ENCODE results near the gene ACSS3. TPM values are rescaled to one million over a fixed set of nuclear protein-coding genes. Genes with fewer than 3 reads are reported as not detected.

Gene ACSS3
- total and polyA plus RNA-seq, 10 of the 15 experiments (the other 5 are each of a cell fraction or from before 2014, with no cell fraction given) = 0.06 to 0.31 TPM; not detected in 8

- TF ChIP-seq CBFB (IDR thresholded peaks at IDR 0.05; ENCODE audit: low read depth) (no peak), PAX8 (IDR thresholded peaks at IDR 0.05) (no peak), BACH1 (IDR thresholded peaks at IDR 0.05; ENCODE audit: borderline replicate concordance) (no peak), FOXK2 (IDR thresholded peaks at IDR 0.05) (no peak)
Observed at GRCh38 chr12:81080431-81080983, 2.6 kb downstream of the ACSS3 start (continued).

GRCh38 chr12:81081726-81082125, 3.8 kb downstream of the ACSS3 start:
- Histone ChIP-seq H3K27me3 (replicated peaks in 1 of 2; ENCODE audit: control insufficient read depth in 2 of 2, insufficient read depth in 2 of 2, low read length in 1 of 2) (peaks cover 2 to 4% of the 10 kb centered on the region in 2 experiments; a peak in 3 of 4 replicates), H3K9me3 (replicated peaks; ENCODE audit: control insufficient read depth, insufficient read depth, low read length) (no peaks in the 10 kb centered on the region), H3K27ac (ENCODE audit: control insufficient read depth, insufficient read depth) (no peak overlapping the region), H3K4me3 (no peak overlapping the region), H3K4me2 (ENCODE audit: control insufficient read depth, insufficient read depth) (no peak overlapping the region), H3K36me3 (ENCODE audit: control insufficient read depth in 2 of 2, insufficient read depth in 2 of 2, low read length in 1 of 2) (no peaks in the 10 kb centered on the region), H3K4me1 (ENCODE audit: control insufficient read depth, insufficient read depth, low read length) (no peaks in the 10 kb centered on the region), H4K20me1 (ENCODE audit: control insufficient read depth, insufficient read depth) (no peaks in the 10 kb centered on the region), H3K79me2 (ENCODE audit: control insufficient read depth, insufficient read depth, low read length) (no peaks in the 10 kb centered on the region), H3K9ac (ENCODE audit: control insufficient read depth, insufficient read depth, low read length) (no peak overlapping the region), H2AFZ (ENCODE audit: control insufficient read depth, low read depth, low read length) (no peak overlapping the region)
- ChIA-PET POLR2A (no interaction called here), CTCF (interaction anchor here (0.6 kb wide), 1 partner anchor 69 kb away, joined by 3 read pairs; no protein-coding TSS in a partner anchor), RAD21 (ENCODE audit: unreplicated experiment) (no interaction called here), SMC1A (ENCODE audit: uncharacterized antibody, unreplicated experiment) (no interaction called here)
- intact Hi-C loops (cut with micrococcal nuclease; ENCODE audit: unreplicated experiment) (no loop called here), in situ Hi-C loops (cut with MboI) (no loop called here)
- FAIRE-seq = no peak
- no peak for DNase-seq (ENCODE audit: low read depth, low spot score)
- BruUV-seq (replicated peaks) = no TSS peak
- no peak for ATAC-seq
- 0% methylated on average over 1 of the region's 1 CpG for WGBS (ENCODE audit: insufficient coverage, insufficient replicate concordance, low lambda C conversion rate, missing lambda C conversion rate)
- no peak for TF ChIP-seq BHLHE40 (IDR thresholded peaks at IDR 0.05; ENCODE audit: borderline replicate concordance in 1 of 2, low read depth in 2 of 2, low read length in 1 of 2)
- no peak for TF ChIP-seq RAD51 (IDR thresholded peaks at IDR 0.05)
- TF ChIP-seq CEBPZ (IDR thresholded peaks at IDR 0.05; ENCODE audit: low read depth, low read length) = no peak
- TF ChIP-seq MYB (IDR thresholded peaks at IDR 0.05; ENCODE audit: borderline replicate concordance, low read depth, low read length) = no peak
- no peak for TF ChIP-seq FOS (IDR thresholded peaks at IDR 0.05; ENCODE audit: borderline replicate concordance, extremely low read depth, insufficient read length)
- no peak for TF ChIP-seq RFX5 (IDR thresholded peaks at IDR 0.05; ENCODE audit: low read depth, low read length)
- no peak for TF ChIP-seq NKRF (conservative IDR thresholded peaks at IDR 0.05)
- no peak for TF ChIP-seq HSF1 (IDR thresholded peaks at IDR 0.05; ENCODE audit: low read depth, low read length)
- no peak for TF ChIP-seq CTCF (IDR thresholded peaks at IDR 0.05 in 2 of 3, conservative IDR thresholded peaks at IDR 0.05 in 1 of 3; ENCODE audit: control insufficient read depth in 2 of 3, extremely low read depth in 1 of 3, insufficient read depth in 1 of 3, low read depth in 3 of 3, low read length in 3 of 3)
- no peak for TF ChIP-seq IKZF2 (IDR thresholded peaks at IDR 0.05)
